Measurements from ENCODE around the gene SETX. TPM values are rescaled to one million over a fixed set of nuclear protein-coding genes. Genes with fewer than 3 reads are reported as not detected.
"Not testable (repeated sequence)": the region's sequence is repeated elsewhere in the genome, so short reads cannot be mapped to it uniquely, and the experiment has no call there.

The SETX gene, protein sequence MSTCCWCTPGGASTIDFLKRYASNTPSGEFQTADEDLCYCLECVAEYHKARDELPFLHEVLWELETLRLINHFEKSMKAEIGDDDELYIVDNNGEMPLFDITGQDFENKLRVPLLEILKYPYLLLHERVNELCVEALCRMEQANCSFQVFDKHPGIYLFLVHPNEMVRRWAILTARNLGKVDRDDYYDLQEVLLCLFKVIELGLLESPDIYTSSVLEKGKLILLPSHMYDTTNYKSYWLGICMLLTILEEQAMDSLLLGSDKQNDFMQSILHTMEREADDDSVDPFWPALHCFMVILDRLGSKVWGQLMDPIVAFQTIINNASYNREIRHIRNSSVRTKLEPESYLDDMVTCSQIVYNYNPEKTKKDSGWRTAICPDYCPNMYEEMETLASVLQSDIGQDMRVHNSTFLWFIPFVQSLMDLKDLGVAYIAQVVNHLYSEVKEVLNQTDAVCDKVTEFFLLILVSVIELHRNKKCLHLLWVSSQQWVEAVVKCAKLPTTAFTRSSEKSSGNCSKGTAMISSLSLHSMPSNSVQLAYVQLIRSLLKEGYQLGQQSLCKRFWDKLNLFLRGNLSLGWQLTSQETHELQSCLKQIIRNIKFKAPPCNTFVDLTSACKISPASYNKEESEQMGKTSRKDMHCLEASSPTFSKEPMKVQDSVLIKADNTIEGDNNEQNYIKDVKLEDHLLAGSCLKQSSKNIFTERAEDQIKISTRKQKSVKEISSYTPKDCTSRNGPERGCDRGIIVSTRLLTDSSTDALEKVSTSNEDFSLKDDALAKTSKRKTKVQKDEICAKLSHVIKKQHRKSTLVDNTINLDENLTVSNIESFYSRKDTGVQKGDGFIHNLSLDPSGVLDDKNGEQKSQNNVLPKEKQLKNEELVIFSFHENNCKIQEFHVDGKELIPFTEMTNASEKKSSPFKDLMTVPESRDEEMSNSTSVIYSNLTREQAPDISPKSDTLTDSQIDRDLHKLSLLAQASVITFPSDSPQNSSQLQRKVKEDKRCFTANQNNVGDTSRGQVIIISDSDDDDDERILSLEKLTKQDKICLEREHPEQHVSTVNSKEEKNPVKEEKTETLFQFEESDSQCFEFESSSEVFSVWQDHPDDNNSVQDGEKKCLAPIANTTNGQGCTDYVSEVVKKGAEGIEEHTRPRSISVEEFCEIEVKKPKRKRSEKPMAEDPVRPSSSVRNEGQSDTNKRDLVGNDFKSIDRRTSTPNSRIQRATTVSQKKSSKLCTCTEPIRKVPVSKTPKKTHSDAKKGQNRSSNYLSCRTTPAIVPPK (N-terminal part only)
- 10 to 100 TPM; 45.4 to 49.3 (median 46.9) TPM for polyA plus RNA-seq (ENCODE audit: insufficient read length in 3 of 3)

DNA sequence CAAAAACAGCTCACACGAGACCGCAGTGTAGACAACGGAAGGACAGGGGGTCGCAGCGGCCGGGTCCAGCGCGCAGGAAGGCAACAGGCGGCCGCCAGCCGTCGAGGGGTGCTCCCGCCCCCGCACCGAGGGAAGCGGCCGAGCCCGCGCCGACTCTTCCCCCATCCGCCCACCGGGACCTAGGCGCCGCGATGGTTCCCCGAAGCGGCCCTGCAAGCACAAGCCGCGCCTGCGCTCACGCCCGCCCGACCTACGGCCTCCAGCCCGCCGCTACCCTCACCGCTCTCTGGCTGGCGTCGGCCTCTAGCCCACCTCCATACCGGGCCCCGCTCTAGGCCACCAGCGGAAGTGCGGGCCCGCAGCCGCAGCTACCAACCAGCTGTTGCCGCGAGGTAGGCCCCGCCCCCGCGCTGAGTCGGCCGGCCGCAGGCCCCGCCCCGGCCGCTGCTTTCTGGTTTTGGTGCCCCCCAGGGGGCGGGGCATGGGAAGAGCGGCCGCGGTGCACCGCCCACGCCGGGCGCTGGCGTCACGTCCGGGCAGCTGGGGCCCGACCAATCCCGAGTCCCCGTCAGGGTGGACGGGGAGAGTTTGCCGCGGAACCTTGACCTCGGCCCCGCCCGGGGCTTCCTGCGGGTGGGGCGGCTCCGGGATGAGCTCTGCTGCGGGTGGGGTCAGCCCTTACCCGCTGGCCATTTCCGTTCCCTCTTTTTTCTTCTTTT lies at the start of gene SETX:
TSS of gene SETX (minus strand) at position 350 of the 719 bp plus-strand sequence. CDS start 5,558 bp downstream, outside the sequence.
- DNase-seq (ENCODE audit: low read depth in 3 of 3, low spot score in 2 of 3): peak; percentile 83 to 96 (median 95)

DNA sequence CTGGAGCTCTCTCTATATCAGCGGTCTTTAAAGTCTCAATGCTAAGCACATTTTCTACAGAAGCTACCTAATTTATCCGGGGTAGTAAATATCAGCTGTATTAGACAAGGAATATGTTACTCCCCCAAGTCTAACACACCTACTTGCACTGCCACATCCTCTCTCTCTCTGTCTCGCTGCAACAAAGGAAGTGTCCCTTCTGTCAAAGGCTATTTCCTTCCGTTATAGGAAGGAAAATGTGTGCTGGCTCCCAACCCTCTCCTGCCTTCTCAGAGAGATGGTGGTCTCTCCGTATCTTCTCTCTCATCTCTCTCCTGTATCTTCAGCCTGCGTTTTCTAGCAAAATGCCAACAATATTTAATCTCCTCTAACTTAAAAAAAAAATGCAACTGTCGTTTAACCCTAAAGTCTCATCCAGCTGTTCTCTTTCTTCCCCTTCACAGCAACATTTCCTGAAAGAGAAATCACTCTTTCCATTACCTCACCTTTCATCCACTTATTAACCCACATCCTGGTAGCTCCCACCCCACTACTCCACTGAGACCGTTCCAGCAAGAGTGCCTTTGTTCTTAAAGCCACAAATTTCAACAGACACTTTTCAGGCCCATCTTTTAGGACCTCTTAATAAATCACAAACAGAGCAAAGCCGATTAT lies 49.6 kb upstream of the SETX start:
- DNase-seq (ENCODE audit: low read depth in 3 of 3, low spot score in 2 of 3): no peak

DNA sequence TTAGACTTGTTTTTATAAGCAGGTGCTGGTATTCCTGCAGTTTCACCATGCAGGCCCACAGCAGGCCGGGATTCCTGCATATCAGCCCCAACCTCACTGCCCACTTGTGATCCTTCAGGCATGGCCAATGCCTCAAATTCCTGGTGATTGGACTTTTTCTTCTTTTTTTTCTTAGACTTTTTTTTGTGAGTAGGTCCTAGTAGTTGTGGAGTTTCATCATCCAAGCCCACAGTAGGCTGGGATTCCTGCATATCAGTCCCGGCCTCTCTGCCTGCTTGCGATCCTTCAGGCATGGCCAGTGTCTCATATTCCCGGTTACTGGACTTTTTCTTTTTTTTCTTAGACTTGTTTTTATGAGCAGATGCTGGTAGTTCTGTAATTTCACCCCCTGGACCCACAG lies 47.0 kb upstream of the SETX start:
- no peak for DNase-seq (ENCODE audit: low read depth in 3 of 3, low spot score in 2 of 3)

DNA sequence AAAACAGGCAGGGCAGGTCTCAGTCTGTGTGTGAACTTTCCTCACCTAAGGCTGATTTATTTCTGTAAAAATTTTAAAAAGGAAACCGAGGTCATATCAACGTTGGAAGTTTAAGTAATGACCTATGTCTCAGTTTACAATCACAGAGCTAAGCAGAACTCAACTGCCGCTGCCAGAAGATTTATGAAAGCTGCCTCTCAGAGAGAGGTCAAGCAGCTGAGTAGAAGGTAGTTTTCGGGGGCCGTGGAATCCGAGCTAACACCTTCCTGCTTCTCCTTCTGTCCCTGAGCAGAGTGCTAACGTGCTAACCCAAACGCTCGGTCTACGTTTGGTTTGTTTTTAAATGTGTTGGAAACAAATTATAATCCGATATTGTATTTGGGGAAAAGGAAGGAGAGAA lies 40.8 kb upstream of the SETX start:
- DNase-seq (ENCODE audit: low read depth in 3 of 3, low spot score in 2 of 3): no peak

DNA sequence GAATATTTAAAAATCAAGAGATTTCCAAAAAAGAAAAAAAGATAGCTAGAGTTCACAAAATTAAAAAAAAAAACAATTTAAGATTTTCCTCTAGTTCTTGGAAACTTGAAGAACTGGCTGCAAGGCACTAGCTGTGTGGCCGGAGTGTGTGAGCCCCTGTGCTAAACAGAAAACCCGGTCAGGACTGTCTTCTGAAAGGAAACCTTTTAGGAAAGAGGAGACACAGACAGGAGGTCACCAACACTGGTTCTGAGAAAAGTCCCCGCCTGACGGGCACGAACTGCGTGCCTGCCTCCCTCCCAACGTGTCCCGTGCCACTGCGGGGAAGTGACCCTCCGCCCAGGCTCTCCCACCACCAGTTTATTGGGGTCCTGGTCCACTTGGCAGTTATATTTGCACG lies 36.7 kb upstream of the SETX start:
- no peak for DNase-seq (ENCODE audit: low read depth in 3 of 3, low spot score in 2 of 3)

DNA sequence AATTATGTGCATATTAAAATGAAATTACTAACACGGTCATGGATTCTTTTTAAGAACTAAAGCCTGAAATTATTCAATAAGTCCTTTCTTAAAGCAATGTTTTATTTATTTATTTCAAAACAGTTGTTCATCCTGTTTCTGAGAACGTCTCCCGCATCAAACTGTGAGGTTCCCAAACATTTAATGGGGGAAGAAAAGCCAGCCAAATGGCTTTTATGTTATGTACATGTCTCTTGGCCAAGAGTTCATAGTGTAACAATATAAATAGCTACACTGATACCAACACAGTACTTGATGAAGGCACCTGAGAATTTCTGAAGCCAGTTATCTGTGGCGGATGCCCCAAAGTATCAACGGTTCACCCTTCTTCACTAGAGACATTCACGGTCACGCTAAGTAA lies 36.2 kb upstream of the SETX start:
- no peak for DNase-seq (ENCODE audit: low read depth in 3 of 3, low spot score in 2 of 3)

DNA sequence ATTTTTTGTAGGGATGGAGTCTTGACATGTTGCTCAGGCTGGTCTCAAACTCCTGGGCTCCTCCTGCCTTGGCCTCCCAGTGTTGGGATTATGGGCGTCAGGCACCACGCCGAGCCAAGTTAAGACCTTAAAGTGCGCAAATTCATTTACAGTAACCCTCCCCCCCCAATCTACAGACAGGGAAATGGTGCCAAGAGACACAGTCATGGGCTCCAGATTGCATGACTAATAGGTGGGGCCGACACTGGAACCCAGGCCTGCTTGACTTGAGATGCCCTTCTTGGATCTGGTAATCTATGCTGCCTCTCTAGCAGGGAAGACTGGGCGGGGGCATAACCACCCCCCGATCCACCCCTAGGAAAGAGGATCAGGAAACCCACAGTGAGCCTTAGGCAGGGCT lies 32.3 kb upstream of the SETX start:
- no peak for DNase-seq (ENCODE audit: low read depth in 3 of 3, low spot score in 2 of 3)

DNA sequence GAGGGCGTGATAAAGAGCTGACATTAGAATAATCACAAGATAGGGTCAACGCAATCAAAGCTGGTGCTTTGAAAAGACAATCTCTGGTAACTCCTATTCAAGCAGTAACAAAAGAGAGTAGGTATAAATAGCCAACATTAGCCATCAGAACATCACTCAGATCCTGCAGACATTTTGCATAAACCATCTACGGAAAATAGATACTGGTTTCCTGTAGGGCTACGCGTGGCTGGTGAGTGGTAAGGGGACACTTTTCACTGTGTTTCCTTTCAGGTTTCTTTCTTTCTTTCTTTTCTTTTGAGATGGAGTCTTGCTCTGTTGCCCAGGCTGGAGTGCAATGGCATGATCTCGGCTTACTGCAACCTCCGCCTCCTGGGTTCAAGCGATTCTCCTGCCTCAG lies 29.6 kb upstream of the SETX start:
- no peak for DNase-seq (ENCODE audit: low read depth in 3 of 3, low spot score in 2 of 3)

DNA sequence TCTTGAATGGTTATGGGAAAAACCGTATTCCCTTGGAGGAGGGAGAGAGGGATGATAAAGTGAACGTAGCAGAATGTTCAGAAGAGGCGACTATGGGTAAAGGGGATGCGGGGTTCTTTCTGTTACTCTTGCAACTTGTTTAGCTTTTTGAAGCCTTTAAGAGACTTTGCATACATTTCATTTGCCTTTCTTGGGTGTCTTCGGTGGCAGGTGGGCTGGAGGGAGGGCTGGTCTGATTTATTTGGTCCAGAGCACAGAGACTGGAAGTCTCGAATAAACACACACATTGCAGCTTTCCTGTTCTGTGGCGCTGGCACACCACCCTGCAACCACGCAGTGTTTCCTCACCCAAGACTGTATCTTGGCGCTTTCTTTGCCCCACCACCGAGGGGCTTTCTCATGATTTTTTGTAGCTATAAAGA lies 28.7 kb upstream of the SETX start:
- DNase-seq (ENCODE audit: low read depth in 3 of 3, low spot score in 2 of 3): no peak

DNA sequence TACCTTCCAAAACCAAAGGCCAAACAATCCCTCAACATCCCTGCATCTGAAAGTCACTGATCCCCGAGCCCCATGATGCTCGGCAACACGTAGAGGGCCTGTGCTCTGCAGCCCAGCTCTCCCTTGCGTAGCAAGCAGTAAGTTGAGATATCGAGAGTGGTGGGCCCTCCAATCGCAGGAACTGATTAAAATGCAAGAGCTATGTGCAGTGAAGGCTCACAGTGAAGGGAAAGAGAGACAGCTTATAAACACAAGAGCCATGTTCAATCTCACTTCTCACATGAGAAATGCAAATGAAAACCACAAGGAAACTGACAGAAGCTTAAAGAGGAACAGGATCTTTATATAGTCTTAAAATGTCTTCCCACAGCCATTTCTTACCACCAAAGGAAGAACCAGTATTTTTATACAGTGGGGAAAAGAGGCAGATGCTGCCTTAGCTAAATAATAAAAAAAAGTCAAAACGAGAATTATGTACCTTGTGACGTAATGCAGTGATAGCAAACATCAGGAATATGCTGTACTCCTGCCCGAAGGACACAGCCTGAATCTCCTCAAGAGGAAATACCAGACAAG lies 27.3 kb upstream of the SETX start:
- DNase-seq (ENCODE audit: low read depth in 3 of 3, low spot score in 2 of 3): no peak

DNA sequence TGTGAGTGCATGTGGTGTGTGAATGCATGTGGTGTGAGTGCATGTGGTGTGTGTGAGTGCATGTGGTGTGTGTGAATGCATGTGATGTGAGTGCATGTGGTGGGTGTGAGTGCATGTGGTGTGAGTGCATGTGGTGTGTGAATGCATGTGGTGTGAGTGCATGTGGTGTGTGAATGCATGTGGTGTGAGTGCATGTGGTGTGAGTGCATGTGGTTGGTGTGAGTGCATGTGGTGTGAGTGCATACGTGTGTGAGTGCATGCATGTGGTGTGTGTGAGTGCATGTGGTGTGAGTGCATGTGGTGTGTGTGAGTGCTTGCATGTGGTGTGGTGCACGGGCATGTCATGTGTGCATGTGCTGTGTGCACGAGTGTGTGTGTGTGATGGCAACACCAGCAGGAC lies 23.6 kb upstream of the SETX start:
- not testable (repeated sequence) for DNase-seq (ENCODE audit: low read depth in 3 of 3, low spot score in 2 of 3)

DNA sequence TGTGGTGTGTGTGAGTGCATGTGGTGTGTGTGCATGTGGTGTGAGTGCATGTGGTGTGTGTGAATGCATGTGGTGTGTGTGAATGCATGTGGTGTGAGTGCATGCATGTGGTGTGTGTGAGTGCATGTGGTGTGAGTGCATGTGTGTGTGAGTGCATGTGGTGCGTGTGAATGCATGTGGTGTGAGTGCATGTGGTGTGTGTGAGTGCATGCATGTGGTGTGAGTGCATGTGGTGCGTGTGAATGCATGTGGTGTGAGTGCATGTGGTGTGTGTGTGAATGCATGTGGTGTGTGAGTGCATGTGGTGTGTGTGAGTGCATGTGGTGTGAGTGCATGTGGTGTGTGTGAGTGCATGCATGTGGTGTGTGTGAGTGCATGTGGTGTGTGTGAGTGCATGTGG lies 23.0 kb upstream of the SETX start:
- not testable (repeated sequence) for DNase-seq (ENCODE audit: low read depth in 3 of 3, low spot score in 2 of 3)

DNA sequence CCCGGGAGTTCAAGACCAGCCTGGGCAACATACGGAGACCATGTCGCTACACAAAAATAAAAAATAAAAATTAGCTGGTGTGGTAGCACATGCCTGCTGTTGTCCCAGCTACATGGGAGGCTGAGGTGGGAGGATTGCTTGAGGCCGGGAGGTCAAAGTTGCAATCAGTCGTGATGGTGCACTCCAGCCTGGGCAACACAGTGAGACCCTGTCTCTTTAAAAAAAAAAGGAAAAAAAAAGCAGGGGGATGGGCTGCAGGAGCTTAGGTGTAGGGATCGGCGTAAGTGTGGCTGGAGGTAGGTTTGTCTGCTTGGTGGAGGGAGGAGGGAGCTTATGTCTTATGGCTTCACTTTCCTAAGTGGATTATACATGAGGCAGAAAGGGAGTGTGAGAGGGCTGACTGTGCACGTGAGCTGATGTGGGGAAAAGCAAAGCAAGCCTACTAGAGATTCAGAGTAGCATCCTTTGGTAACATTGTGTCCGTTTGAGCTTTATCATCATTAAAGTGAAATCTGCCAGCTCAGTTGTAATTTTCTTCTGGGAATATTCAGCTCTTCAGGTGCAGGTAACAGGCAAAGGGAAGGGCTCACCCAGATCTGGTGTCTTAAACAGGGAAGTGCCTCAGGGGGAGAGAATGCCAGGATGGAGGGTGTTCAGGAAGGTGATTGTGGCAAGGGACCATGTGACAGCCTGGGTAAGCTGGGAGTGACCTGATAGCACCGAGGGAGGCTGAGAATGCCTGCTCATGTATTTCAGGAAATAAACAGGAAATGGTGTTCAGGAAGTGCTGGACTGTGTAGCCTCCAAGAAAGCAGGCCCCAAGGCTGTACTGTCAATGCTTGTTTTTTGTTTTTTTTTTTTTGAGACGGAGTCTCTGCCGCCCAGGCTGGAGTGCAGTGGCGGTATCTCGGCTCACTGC lies 17.6 kb upstream of the SETX start:
- no peak for DNase-seq (ENCODE audit: low read depth in 3 of 3, low spot score in 2 of 3)

DNA sequence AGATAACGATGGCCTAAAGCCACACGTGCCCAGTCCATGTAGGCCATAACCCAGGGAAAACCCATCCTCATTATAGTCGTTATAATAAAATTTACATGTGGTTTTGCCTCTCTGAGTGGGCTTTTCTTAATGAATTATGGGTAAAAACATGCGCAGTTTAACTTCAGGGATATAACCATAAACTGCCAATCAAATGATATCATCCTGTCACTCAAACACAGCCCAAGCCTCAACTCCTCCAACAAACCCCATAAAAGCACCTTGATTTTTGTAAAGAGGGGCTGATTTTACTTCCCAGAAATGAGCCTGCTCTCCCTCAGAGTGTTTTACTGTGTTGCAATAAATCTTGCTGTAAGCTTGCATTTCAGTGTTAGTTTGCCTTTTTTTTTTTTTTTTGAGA lies 15.8 kb upstream of the SETX start:
- no peak for DNase-seq (ENCODE audit: low read depth in 3 of 3, low spot score in 2 of 3)

DNA sequence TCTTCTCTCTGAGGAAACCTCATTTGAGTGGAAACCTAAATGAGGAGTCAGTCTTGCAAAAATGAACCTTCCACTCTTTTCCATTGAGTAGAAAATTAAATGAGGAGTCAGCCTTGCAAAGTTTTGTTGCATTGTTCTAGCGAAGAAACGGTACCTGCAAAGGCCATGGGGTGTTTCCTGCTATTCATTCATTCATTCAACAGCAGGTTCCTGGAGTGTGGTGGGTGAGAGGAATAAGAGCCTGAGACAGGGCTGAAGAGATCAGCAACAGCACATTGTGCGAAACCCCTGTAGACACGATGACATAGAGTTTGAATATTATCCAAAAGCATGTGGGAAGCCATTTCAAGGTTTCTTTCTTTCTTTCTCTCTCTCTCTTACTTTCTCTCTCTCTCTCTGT lies 14.6 kb upstream of the SETX start:
- DNase-seq (ENCODE audit: low read depth in 3 of 3, low spot score in 2 of 3): no peak

DNA sequence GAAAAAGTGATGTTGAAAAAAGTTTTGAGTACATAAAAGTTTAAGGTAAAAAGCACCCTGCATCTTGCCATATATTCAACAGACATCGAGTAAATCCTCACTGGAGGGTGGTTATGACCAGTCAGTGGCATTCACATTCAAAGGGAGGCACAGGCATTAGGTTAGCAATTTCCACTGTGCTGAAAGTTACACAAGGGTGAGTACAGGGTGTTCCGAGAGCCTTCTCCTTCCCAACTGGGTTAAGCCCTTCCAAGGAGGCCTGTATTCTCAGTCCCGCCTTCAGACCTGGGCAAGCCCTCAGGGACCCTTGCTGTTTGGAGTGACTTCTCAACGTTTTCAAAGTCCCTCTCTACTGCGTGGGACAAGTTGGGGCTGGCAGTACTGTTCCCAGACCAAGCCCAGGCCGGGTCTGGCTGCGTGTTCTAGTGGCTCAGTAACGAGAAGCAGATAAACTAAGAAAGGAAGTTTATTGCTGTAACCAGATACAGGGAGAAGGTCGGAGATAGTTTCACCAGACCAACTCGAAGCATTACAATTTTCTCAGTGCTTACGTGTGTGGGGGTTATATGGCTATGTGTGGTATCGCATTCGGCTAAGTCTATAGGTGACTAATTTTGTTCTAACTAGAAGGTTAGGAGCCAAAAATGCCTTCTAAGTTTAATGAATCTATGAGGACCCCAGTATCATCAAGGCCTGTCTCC lies 13.0 kb upstream of the SETX start:
- DNase-seq (ENCODE audit: low read depth in 3 of 3, low spot score in 2 of 3): no peak

DNA sequence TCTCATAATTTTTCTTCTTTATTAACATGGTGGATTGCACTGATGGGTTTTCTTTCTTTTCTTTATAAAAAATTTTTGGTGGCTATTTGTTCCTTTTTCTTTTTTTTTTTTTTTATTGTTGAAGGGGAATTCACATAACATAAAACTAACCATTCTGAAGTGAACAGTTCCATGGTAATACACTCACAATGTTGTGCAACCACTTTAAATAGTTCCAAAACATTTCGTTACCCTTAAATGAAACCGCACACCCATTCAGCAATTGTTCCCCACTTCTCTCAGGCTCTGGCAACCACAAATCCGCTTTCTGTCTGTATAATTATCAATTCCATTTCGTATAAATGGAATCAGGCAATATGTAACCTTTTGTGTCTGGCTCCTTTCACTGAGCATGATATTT lies 11.7 kb upstream of the SETX start:
- no peak for DNase-seq (ENCODE audit: low read depth in 3 of 3, low spot score in 2 of 3)

DNA sequence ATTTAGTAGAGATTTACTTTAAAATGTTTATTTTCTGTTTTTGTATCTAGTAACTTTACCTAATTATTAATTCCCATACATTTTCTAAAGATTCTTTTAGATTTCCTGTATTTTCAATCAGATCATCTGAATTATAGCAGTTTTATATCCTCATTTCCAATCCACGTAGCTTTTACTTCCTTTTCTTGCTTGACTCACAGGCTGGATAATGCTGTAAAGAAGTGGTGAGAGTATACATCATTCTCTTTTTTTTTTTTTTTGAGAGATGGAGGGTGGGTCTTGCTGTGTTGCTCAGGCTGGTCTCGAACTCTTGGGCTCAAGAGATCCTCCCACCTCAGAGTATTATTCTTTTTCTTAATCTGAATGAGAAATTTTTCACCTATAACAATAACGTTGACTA lies 11.2 kb upstream of the SETX start:
- DNase-seq (ENCODE audit: low read depth in 3 of 3, low spot score in 2 of 3): no peak
